A549 (cell line): ENCODE data around the gene EDN3.

ENCODE experiments used
- CHD2 ChIP-seq: fragments of 150-350 bp; IDR thresholded peaks from 2 replicates; pipeline ENCODE4 v1.6.1; 2014; ENCODE audit warnings: low read length; ENCODE audit not compliant: partially characterized antibody
- KDM5A ChIP-seq: fragments of 200-600 bp; sonication (generic); IDR thresholded peaks from 2 replicates; pipeline ENCODE4 v1.6.1; 2016; ENCODE audit warnings: antibody characterized with exemption, mild to moderate bottlenecking
- MYC ChIP-seq: IDR thresholded peaks from 2 replicates; pipeline ENCODE4 v1.6.1; 2012; ENCODE audit warnings: mild to moderate bottlenecking, inconsistent platforms, low read length, improper control_type of control experiment, borderline replicate concordance
- NR3C1 ChIP-seq: fragments of >200 bp; sonication (Bioruptor Twin); formaldehyde crosslinking; IDR thresholded peaks from 3 replicates; pipeline ENCODE4 v1.6.1; 2017
- POLR2A ChIP-seq: IDR thresholded peaks from 2 replicates; pipeline ENCODE4 v1.6.1; 2012; ENCODE audit warnings: mild to moderate bottlenecking, low read length
- RAD21 ChIP-seq, 2 experiments: fragments of >200 bp in 1 of 2; sonication (Bioruptor Twin) in 1 of 2; formaldehyde crosslinking in 1 of 2; IDR thresholded peaks in 1 of 2; conservative IDR thresholded peaks in 1 of 2; 2 replicates in 1 of 2; 3 replicates in 1 of 2; pipeline ENCODE4 v1.6.1; 2012 to 2018; ENCODE audit warnings: inconsistent platforms in 1 of 2
- RNF2 ChIP-seq: fragments of 200-600 bp; sonication (generic); IDR thresholded peaks from 2 replicates; pipeline ENCODE4 v1.6.1; 2016; ENCODE audit warnings: low read depth, mild to moderate bottlenecking, antibody characterized with exemption, moderate library complexity, borderline replicate concordance
- SREBF2 ChIP-seq: fragments of 450-650 bp; IDR thresholded peaks from 2 replicates; pipeline ENCODE4 v1.6.1; 2014; ENCODE audit warnings: mild to moderate bottlenecking, moderate library complexity
- TFCP2L1 ChIP-seq: fragments of 250-450 bp; sonication (Bioruptor Pico); IDR thresholded peaks from 2 replicates; pipeline ENCODE4 v1.5.0; 2021; ENCODE audit warnings: mild to moderate bottlenecking
- TP53 ChIP-seq: fragments of 250-450 bp; sonication (Bioruptor Pico); IDR thresholded peaks from 2 replicates; pipeline ENCODE4 v1.5.0; 2021; ENCODE audit warnings: mild to moderate bottlenecking, moderate library complexity
- TF ChIP-seq, protein P1 (sequence below): fragments of >200 bp; sonication (Bioruptor Twin); formaldehyde crosslinking; IDR thresholded peaks from 3 replicates; pipeline ENCODE4 v1.5.1; 2016
- TF ChIP-seq, protein P2 (sequence below): fragments of 250-450 bp; sonication (Bioruptor Pico); IDR thresholded peaks from 2 replicates; pipeline ENCODE4 v1.5.0; 2021; ENCODE audit warnings: mild to moderate bottlenecking, moderate library complexity, borderline replicate concordance

DNA sequence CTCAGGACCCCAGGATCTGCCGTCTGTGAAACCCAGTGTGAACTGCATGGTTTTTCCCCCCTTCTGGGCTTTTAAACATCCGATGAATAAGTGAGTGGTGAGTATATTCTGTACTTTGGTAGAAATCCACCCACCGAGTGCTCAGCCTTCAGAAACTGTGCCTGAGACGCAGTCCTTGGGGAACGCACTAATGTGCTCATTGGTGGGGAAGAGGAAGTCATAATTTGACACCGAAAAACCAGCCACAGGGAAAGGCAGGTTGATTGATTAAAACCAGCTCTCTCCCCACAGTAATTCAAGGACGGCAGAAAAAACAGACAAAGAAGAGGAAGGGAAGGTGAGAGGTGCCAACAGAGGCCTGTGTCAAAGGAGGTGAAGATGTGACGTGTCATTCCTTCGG is 21.7 kb downstream of the EDN3 start:
- TF ChIP-seq POLR2A (no peak), CHD2 (no peak), TP53 (CRISPR knock-in tag) (no peak), SREBF2 (no peak), KDM5A (no peak), MYC (no peak), NR3C1 (no peak), RNF2 (no peak), TFCP2L1 (CRISPR knock-in tag) (no peak), RAD21 (conservative IDR thresholded peaks at IDR 0.05 in 1 of 2, IDR thresholded peaks at IDR 0.05 in 1 of 2) (no peak)
- TF ChIP-seq, protein P1, sequence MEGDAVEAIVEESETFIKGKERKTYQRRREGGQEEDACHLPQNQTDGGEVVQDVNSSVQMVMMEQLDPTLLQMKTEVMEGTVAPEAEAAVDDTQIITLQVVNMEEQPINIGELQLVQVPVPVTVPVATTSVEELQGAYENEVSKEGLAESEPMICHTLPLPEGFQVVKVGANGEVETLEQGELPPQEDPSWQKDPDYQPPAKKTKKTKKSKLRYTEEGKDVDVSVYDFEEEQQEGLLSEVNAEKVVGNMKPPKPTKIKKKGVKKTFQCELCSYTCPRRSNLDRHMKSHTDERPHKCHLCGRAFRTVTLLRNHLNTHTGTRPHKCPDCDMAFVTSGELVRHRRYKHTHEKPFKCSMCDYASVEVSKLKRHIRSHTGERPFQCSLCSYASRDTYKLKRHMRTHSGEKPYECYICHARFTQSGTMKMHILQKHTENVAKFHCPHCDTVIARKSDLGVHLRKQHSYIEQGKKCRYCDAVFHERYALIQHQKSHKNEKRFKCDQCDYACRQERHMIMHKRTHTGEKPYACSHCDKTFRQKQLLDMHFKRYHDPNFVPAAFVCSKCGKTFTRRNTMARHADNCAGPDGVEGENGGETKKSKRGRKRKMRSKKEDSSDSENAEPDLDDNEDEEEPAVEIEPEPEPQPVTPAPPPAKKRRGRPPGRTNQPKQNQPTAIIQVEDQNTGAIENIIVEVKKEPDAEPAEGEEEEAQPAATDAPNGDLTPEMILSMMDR, result no peak
- TF ChIP-seq, protein P2, sequence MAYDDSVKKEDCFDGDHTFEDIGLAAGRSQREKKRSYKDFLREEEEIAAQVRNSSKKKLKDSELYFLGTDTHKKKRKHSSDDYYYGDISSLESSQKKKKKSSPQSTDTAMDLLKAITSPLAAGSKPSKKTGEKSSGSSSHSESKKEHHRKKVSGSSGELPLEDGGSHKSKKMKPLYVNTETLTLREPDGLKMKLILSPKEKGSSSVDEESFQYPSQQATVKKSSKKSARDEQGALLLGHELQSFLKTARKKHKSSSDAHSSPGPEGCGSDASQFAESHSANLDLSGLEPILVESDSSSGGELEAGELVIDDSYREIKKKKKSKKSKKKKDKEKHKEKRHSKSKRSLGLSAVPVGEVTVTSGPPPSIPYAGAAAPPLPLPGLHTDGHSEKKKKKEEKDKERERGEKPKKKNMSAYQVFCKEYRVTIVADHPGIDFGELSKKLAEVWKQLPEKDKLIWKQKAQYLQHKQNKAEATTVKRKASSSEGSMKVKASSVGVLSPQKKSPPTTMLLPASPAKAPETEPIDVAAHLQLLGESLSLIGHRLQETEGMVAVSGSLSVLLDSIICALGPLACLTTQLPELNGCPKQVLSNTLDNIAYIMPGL, result no peak
